IPS-15b (cell line): ENCODE data around the gene MLC1.
"Not testable (repeated sequence)": the region's sequence is repeated elsewhere in the genome, so short reads cannot be mapped to it uniquely, and the experiment has no call there.

Source experiments
- H3K27me3 ChIP-seq: one replicate; pipeline ENCODE4 v1.6.1; 2013; ENCODE audit warnings: low read length; ENCODE audit not compliant: control insufficient read depth, insufficient read depth
- H3K36me3 ChIP-seq: one replicate; pipeline ENCODE4 v1.6.1; 2013; ENCODE audit warnings: low read length; ENCODE audit not compliant: control insufficient read depth, insufficient read depth
- H3K4me1 ChIP-seq: one replicate; pipeline ENCODE4 v1.6.1; 2013; ENCODE audit warnings: mild to moderate bottlenecking, low read length; ENCODE audit not compliant: control insufficient read depth, insufficient read depth
- H3K4me3 ChIP-seq: one replicate; pipeline ENCODE4 v1.5.1; 2013; ENCODE audit warnings: low read depth, low read length
- H3K9ac ChIP-seq: one replicate; pipeline ENCODE4 v1.6.1; 2013; ENCODE audit warnings: low read depth, mild to moderate bottlenecking, low read length
- H3K9me3 ChIP-seq: one replicate; pipeline ENCODE4 v1.6.1; 2013; ENCODE audit warnings: mild to moderate bottlenecking, low read length; ENCODE audit not compliant: control insufficient read depth, insufficient read depth

Gene MLC1

GRCh38 chr22:50098052-50098451 is 12.8 kb upstream of the MLC1 start:
- Histone ChIP-seq H3K4me3 (no peak overlapping the region), H3K4me1 (no peaks in the 10 kb centered on the region), H3K9me3 (no peaks in the 10 kb centered on the region), H3K36me3 (no peaks in the 10 kb centered on the region), H3K9ac (no peak overlapping the region), H3K27me3 (no peaks in the 10 kb centered on the region)

DNA sequence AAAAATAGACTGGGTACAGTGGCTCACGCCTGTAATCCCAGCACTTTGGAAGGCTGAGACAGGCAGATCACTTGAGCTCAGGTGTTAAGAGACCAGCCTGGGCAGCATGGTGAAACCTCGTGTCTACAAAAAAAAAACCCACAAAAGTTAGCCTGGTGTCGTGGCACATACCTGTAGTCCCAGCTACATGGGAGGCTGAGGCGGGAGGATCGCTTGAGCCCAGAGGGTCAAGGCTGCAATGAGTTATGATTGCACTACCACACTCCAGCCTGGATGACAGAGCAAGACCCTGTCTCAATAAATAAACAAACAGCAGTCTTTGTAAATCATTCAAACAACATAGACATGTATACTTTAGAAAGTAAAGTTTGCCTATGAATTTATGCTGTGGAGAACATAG is 7.1 kb upstream of the MLC1 start:
- H3K9ac ChIP-seq: no peak overlapping the region
- H3K4me1 ChIP-seq: no peaks in the 10 kb centered on the region
- H3K27me3 ChIP-seq: peaks cover 2% of the 10 kb centered on the region
- no peaks in the 10 kb centered on the region for H3K9me3 ChIP-seq
- no peaks in the 10 kb centered on the region for H3K36me3 ChIP-seq
- H3K4me3 ChIP-seq: no peak overlapping the region

GRCh38 chr22:50091092-50091768 is 6.0 kb upstream of the MLC1 start:
- no peaks in the 10 kb centered on the region for H3K36me3 ChIP-seq
- H3K4me3 ChIP-seq: no peak overlapping the region
- no peaks in the 10 kb centered on the region for H3K9me3 ChIP-seq
- peaks cover 2% of the 10 kb centered on the region for H3K27me3 ChIP-seq
- H3K4me1 ChIP-seq: no peaks in the 10 kb centered on the region
- H3K9ac ChIP-seq: no peak overlapping the region

DNA sequence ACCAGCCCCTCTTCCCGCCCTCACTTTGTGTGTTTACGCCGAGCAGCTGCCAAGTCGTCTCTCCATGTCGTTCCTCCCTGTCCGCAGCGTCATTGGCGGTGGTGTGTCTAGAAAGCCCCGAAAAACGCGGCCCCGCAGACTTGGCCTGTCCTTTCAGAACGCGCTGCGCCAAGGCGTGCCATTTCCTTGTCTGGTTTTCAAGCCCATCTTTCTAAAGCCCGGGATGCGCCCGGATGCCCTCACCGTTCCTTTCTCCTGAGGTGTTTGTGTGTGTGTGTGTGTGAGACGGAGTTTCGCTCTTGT is 5.1 kb upstream of the MLC1 start:
- Histone ChIP-seq H3K4me3 (no peak overlapping the region), H3K27me3 (peaks cover 2% of the 10 kb centered on the region), H3K36me3 (no peaks in the 10 kb centered on the region), H3K9me3 (no peaks in the 10 kb centered on the region), H3K9ac (no peak overlapping the region), H3K4me1 (no peaks in the 10 kb centered on the region)

- no peaks in the 10 kb centered on the region for H3K36me3 ChIP-seq
- H3K27me3 ChIP-seq: peaks cover 2% of the 10 kb centered on the region
- no peaks in the 10 kb centered on the region for H3K4me1 ChIP-seq
- H3K9ac ChIP-seq: no peak within 1 kb of the TSS
- no peaks in the 10 kb centered on the region for H3K9me3 ChIP-seq
- H3K4me3 ChIP-seq: no peak within 1 kb of the TSS
Measured at GRCh38 chr22:50089682-50090411, 4.6 kb upstream of the MLC1 start, which contains the start of gene MOV10L1. Gene MOV10L1, plus strand, starts transcription at chr22:50090006. Its CDS starts 83 bp downstream, at chr22:50090089.

GRCh38 chr22:50089231-50089630 is 4.0 kb upstream of the MLC1 start:
- H3K4me1 ChIP-seq: no peaks in the 10 kb centered on the region
- no peaks in the 10 kb centered on the region for H3K36me3 ChIP-seq
- no peak overlapping the region for H3K4me3 ChIP-seq
- peaks cover 2% of the 10 kb centered on the region for H3K27me3 ChIP-seq
- no peaks in the 10 kb centered on the region for H3K9me3 ChIP-seq
- H3K9ac ChIP-seq: no peak overlapping the region

DNA sequence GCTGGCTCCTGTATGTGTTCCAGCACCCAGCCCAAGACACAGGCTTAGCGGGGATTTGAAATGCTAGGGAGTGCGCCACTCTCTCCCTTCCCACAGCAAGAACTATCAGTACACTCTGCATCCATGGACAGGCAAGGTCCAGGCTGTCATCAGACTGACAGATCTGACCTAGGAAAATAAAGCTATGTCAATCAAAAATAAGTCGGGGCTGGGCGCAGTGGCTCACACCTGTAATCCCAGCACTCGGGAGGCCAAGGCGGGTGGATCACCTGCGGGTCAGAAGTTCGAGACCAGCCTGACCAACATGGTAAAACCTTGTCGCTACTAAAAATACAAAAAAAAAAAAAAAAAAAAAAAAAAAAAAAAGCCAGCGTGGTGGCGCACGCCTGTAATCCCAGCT is 2.9 kb upstream of the MLC1 start:
- H3K36me3 ChIP-seq: no peaks in the 10 kb centered on the region
- no peak overlapping the region for H3K4me3 ChIP-seq
- peaks cover 2% of the 10 kb centered on the region for H3K4me1 ChIP-seq
- no peak overlapping the region for H3K9ac ChIP-seq
- H3K27me3 ChIP-seq: peaks cover 2% of the 10 kb centered on the region
- H3K9me3 ChIP-seq: no peaks in the 10 kb centered on the region

- H3K9ac ChIP-seq: no peak overlapping the region
- H3K9me3 ChIP-seq: no peaks in the 10 kb centered on the region
- H3K27me3 ChIP-seq: peaks cover 2% of the 10 kb centered on the region
- H3K4me1 ChIP-seq: peaks cover 2% of the 10 kb centered on the region
- H3K36me3 ChIP-seq: no peaks in the 10 kb centered on the region
- no peak overlapping the region for H3K4me3 ChIP-seq
Measured at GRCh38 chr22:50087646-50088045, 2.4 kb upstream of the MLC1 start.

- not testable (repeated sequence) for H3K4me1 ChIP-seq
Measured at GRCh38 chr22:50086975-50087374, 1.7 kb upstream of the MLC1 start.

GRCh38 chr22:50086526-50086925 is 1.3 kb upstream of the MLC1 start:
- Histone ChIP-seq H3K9ac (no peak overlapping the region), H3K27me3 (peaks cover 1% of the 10 kb centered on the region), H3K36me3 (no peaks in the 10 kb centered on the region), H3K4me3 (no peak overlapping the region), H3K9me3 (no peaks in the 10 kb centered on the region), H3K4me1 (peaks cover 2% of the 10 kb centered on the region)

More at GRCh38 chr22:50086975-50087374, 1.7 kb upstream of the MLC1 start:
- H3K9me3 ChIP-seq, H3K4me3 ChIP-seq, H3K9ac ChIP-seq, H3K36me3 ChIP-seq, H3K27me3 ChIP-seq: not testable (repeated sequence)

- Histone ChIP-seq H3K9ac (no peak overlapping the region), H3K9me3 (no peaks in the 10 kb centered on the region), H3K27me3 (no peaks in the 10 kb centered on the region), H3K36me3 (no peaks in the 10 kb centered on the region), H3K4me1 (peaks cover 2% of the 10 kb centered on the region), H3K4me3 (no peak overlapping the region)
Measured at GRCh38 chr22:50084614-50085021, 608 bp downstream of the MLC1 start.

GRCh38 chr22:50084080-50084477 is 1.1 kb downstream of the MLC1 start:
- no peaks in the 10 kb centered on the region for H3K36me3 ChIP-seq
- H3K9me3 ChIP-seq: no peaks in the 10 kb centered on the region
- H3K4me1 ChIP-seq: peaks cover 2% of the 10 kb centered on the region
- no peak overlapping the region for H3K4me3 ChIP-seq
- H3K9ac ChIP-seq: no peak overlapping the region
- H3K27me3 ChIP-seq: no peaks in the 10 kb centered on the region
